Activated naive CD8-positive, alpha-beta T cell treated with anti-CD3 and anti-CD28 coated beads for 36 hours (primary cell): ENCODE data around the gene ADNP2. TPM values are rescaled to one million over a fixed set of nuclear protein-coding genes. Genes with fewer than 3 reads are reported as not detected.

Source experiments
- DNase-seq: peaks from one replicate; pipeline ENCODE4 v3.0.0; 2021
- H3K27ac Mint-ChIP-seq: one replicate; pipeline ENCODE4 v1.8.0; 2022; ENCODE audit warnings: mild to moderate bottlenecking, moderate library complexity, mixed read lengths
- H3K27me3 Mint-ChIP-seq: one replicate; pipeline ENCODE4 v1.8.0; 2022; ENCODE audit warnings: mild to moderate bottlenecking, mixed read lengths
- H3K36me3 Mint-ChIP-seq: one replicate; pipeline ENCODE4 v1.8.0; 2021; ENCODE audit warnings: mild to moderate bottlenecking, mixed read lengths
- H3K4me1 Mint-ChIP-seq: one replicate; pipeline ENCODE4 v1.8.0; 2021; ENCODE audit warnings: mixed read lengths
- H3K4me3 Mint-ChIP-seq: one replicate; pipeline ENCODE4 v1.8.0; 2022; ENCODE audit warnings: mild to moderate bottlenecking, moderate library complexity, mixed read lengths
- H3K9me3 Mint-ChIP-seq: one replicate; pipeline ENCODE4 v1.8.0; 2022; ENCODE audit warnings: mixed read lengths
- total RNA-seq, 2 experiments: library from RNA; stranded (reverse); gene quantifications; one replicate each; pipeline ENCODE4 v1.2.3, GENCODE V29; 2021

The ADNP2 gene
- total RNA-seq, 2 experiments from 2014 or later, result 34.7 to 34.8 TPM

DNA sequence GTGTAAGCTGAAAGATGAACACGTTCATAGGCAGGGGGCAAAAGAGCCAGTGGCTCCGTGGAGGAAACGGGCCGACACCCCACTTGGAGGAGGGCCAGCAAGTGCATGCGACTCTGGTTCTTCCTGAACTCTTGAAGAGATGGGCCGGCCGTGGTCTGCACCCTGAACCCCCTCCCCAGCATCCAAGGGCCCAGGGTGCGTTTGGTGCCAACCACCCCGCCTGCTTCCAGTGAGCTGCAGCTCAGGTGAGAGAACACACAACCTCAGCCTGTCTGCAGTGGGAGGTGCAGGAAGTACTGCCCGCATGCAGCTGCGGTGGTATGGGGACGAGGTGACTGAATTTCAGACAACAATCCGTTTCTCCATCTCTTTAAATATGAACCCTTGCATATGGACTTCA is 58.9 kb downstream of the ADNP2 start:
- no peak for DNase-seq
- H3K36me3 Mint-ChIP-seq, result no peaks in the 10 kb centered on the region
- H3K27ac Mint-ChIP-seq, result no peak overlapping the region
- no peak overlapping the region for H3K4me3 Mint-ChIP-seq
- no peaks in the 10 kb centered on the region for H3K4me1 Mint-ChIP-seq
- H3K27me3 Mint-ChIP-seq, result peaks cover 25% of the 10 kb centered on the region
- peaks cover 15% of the 10 kb centered on the region for H3K9me3 Mint-ChIP-seq

- H3K4me3 Mint-ChIP-seq, result no peak overlapping the region
- H3K27me3 Mint-ChIP-seq, result peaks cover 28% of the 10 kb centered on the region
- no peak for DNase-seq
- no peak overlapping the region for H3K27ac Mint-ChIP-seq
- H3K36me3 Mint-ChIP-seq, result no peaks in the 10 kb centered on the region
- no peaks in the 10 kb centered on the region for H3K4me1 Mint-ChIP-seq
- H3K9me3 Mint-ChIP-seq, result peaks cover 15% of the 10 kb centered on the region
These were observed 59.3 kb downstream of the ADNP2 start for GRCh38 chr18:80168346-80168745.

DNA sequence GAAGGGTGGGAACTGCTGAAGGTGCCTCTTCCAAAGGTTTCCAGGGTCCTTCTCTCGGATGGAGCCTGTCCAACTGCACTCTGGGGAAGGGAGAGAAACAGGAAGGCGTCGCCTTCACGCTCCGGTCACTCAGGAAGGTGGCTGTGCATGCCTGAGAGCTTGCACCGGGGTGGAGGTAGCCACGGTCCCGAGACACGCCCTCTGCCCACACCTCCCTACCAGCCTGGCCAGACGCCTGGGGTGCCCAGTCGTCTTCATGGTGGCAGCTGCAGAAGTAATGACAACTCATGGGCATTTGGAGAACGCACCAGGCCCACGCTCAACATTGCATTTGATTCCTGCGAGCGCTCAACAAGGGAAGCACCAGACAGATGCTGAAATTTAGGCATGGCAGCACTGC is 59.9 kb downstream of the ADNP2 start:
- Mint-ChIP-seq H3K9me3 (peaks cover 15% of the 10 kb centered on the region), H3K4me1 (no peaks in the 10 kb centered on the region), H3K36me3 (no peaks in the 10 kb centered on the region), H3K27me3 (peaks cover 28% of the 10 kb centered on the region), H3K4me3 (no peak overlapping the region), H3K27ac (no peak overlapping the region)
- DNase-seq, result no peak

DNA sequence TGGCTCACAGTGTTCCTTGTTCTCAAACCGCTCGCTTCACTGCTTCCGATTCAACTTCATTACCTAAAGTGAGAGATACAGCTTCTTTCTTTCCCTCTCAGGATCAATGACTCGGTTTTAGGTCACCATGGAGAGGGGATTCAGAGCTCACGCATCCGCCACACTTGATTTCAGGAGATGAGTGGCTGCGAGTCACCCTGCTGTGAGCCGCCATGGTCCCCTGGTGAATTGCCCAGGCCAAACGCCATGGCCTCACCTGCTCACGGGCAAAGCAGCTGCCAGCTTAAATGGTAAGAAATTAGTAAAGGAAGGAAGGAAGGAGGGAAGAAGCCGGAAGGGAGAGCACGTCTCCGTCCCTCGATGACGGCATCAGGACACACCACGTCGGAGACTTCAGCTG is 60.5 kb downstream of the ADNP2 start:
- Mint-ChIP-seq H3K4me3 (no peak overlapping the region), H3K27ac (no peak overlapping the region)

DNA sequence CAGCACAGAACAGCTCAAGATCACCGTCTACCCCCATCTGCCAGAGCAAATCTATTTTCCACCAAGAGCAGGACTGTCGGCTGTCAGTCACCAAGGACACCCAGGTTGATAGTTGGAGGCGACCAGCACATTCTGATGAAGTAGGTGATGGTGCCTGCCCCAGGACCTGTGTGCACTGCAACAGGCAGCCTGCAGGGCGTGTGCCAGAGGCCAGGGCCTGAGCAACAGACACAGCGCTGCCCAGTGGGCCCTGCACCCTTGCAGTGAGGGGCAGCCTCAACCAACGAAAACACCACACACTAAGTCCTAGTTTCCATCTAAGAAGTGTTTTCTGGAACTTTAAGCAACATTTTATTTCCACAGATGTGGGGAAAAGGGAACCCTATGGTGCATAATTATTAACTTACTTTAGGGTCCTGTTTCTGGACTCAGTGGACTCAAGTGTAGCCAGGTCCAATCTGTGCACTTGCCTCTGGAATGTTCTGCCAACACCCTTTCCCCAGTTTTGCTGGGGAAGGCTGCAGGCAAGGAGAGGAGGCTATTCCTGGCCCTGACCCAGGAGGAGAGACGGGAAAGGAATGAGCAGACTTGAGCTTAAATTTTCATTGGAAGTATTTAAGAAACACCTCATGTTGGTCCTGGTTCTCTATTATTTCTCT is 61.5 kb downstream of the ADNP2 start:
- Mint-ChIP-seq H3K36me3 (no peaks in the 10 kb centered on the region), H3K9me3 (peaks cover 3% of the 10 kb centered on the region), H3K27ac (no peak overlapping the region), H3K4me3 (no peak overlapping the region), H3K27me3 (peaks cover 31% of the 10 kb centered on the region), H3K4me1 (peaks cover 6% of the 10 kb centered on the region)
- no peak for DNase-seq

More for the DNA sequence above, 60.5 kb downstream of the ADNP2 start:
- Mint-ChIP-seq H3K27me3 (peaks cover 28% of the 10 kb centered on the region), H3K4me1 (peaks cover 2% of the 10 kb centered on the region), H3K36me3 (no peaks in the 10 kb centered on the region), H3K9me3 (peaks cover 10% of the 10 kb centered on the region)
- no peak for DNase-seq

DNA sequence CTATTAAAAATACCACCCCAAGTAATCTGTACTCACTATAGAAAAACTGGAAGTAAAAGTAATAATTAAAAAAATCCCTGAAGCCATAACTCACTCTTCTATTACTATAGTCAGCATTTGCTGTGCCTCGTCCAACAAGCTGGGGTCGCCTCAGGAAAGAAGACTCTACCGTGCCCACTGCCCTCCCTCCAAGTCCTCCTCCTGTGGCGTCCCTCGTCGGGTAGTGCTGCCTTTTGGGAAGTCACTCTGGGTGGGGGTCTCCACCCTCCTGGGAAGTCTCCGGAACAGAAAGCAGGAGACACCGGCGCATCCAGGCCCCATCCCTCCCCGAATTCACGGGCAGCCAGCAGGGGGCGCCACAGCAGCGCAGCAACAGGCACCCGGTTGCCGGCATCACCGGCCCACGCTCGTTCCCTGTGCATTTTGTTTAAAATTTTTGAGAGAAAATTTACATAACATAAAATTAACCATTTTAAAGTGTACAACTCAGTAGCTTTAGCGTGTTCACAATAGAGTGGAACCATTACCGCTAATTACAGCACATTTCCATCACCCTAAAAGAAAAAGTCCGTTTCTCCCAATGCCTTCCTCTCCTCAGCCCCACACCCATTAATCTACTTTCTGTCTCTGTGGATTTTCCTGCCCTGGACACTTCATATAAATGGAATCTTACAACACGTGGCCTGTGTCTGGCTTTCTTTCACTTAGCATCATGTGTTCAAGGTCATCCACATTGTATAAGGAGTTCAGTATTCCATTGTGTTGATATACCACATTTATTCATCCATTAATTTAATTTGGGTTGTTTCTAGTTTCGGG is 62.2 kb downstream of the ADNP2 start:
- Mint-ChIP-seq H3K27me3 (peaks cover 31% of the 10 kb centered on the region), H3K27ac (no peak overlapping the region), H3K4me3 (no peak overlapping the region), H3K36me3 (no peaks in the 10 kb centered on the region), H3K4me1 (peaks cover 13% of the 10 kb centered on the region), H3K9me3 (no peaks in the 10 kb centered on the region)
- peak; percentile 52 for DNase-seq

DNA sequence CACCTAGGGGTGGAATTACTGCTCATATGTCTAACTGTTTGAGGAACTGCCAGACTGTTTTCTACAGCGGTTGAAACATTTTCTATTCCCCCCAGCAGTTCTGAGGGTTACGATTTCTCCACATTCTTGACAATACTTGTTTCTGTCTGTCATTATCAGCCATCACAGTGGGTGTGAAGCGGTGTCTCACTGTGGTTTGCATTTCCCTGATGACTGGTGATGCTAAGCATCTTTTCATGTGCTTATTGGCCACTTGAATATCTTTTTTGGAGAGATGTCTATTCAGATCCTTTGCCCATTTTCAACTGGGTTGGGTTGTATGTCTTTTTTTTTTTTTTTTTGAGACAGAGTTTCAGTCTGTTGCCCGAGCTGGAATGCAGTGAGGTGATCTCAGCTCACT is 63.0 kb downstream of the ADNP2 start:
- no peak overlapping the region for H3K4me3 Mint-ChIP-seq
- H3K27me3 Mint-ChIP-seq, result peaks cover 31% of the 10 kb centered on the region
- no peaks in the 10 kb centered on the region for H3K9me3 Mint-ChIP-seq
- DNase-seq, result no peak
- no peak overlapping the region for H3K27ac Mint-ChIP-seq
- H3K4me1 Mint-ChIP-seq, result peaks cover 13% of the 10 kb centered on the region
- H3K36me3 Mint-ChIP-seq, result no peaks in the 10 kb centered on the region

- Mint-ChIP-seq H3K36me3 (no peaks in the 10 kb centered on the region), H3K9me3 (no peaks in the 10 kb centered on the region), H3K27ac (no peak overlapping the region), H3K4me3 (no peak overlapping the region), H3K27me3 (peaks cover 31% of the 10 kb centered on the region), H3K4me1 (peaks cover 13% of the 10 kb centered on the region)
- no peak for DNase-seq
These were observed 64.0 kb downstream of the ADNP2 start for GRCh38 chr18:80173060-80173459.

GRCh38 chr18:80175451-80176204 is 66.6 kb downstream of the ADNP2 start:
- H3K27ac Mint-ChIP-seq, result peak overlapping the region; percentile 26
- H3K36me3 Mint-ChIP-seq, result no peaks in the 10 kb centered on the region
- H3K4me3 Mint-ChIP-seq, result no peak overlapping the region

GRCh38 chr18:80176334-80177073 is 67.4 kb downstream of the ADNP2 start:
- Mint-ChIP-seq H3K27ac (no peak overlapping the region), H3K9me3 (no peaks in the 10 kb centered on the region), H3K4me1 (peaks cover 13% of the 10 kb centered on the region), H3K36me3 (no peaks in the 10 kb centered on the region), H3K27me3 (peaks cover 21% of the 10 kb centered on the region), H3K4me3 (no peak overlapping the region)
- no peak for DNase-seq

More at GRCh38 chr18:80175451-80176204, 66.6 kb downstream of the ADNP2 start:
- no peaks in the 10 kb centered on the region for H3K9me3 Mint-ChIP-seq
- peaks cover 29% of the 10 kb centered on the region for H3K27me3 Mint-ChIP-seq
- H3K4me1 Mint-ChIP-seq, result peaks cover 13% of the 10 kb centered on the region
- DNase-seq, result peak; percentile 52

DNA sequence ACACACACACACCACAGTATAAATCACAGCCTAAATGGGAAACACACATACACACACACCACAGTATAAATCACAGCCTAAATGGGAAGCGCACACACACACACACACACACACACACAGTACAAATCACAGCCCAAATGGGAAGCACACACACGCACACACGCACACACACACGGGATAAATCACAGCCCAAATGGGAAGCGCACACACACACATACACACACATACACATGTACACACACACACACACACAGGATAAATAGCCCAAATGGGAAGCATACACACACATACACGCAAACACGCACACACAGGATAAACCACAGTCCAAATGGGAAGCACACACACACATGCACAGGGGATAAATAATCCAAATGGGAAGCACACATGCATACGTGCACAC is 68.1 kb downstream of the ADNP2 start:
- Mint-ChIP-seq H3K4me3 (no peak overlapping the region), H3K36me3 (no peaks in the 10 kb centered on the region), H3K4me1 (peaks cover 13% of the 10 kb centered on the region), H3K27ac (no peak overlapping the region), H3K9me3 (no peaks in the 10 kb centered on the region), H3K27me3 (peaks cover 17% of the 10 kb centered on the region)
- DNase-seq, result no peak

DNA sequence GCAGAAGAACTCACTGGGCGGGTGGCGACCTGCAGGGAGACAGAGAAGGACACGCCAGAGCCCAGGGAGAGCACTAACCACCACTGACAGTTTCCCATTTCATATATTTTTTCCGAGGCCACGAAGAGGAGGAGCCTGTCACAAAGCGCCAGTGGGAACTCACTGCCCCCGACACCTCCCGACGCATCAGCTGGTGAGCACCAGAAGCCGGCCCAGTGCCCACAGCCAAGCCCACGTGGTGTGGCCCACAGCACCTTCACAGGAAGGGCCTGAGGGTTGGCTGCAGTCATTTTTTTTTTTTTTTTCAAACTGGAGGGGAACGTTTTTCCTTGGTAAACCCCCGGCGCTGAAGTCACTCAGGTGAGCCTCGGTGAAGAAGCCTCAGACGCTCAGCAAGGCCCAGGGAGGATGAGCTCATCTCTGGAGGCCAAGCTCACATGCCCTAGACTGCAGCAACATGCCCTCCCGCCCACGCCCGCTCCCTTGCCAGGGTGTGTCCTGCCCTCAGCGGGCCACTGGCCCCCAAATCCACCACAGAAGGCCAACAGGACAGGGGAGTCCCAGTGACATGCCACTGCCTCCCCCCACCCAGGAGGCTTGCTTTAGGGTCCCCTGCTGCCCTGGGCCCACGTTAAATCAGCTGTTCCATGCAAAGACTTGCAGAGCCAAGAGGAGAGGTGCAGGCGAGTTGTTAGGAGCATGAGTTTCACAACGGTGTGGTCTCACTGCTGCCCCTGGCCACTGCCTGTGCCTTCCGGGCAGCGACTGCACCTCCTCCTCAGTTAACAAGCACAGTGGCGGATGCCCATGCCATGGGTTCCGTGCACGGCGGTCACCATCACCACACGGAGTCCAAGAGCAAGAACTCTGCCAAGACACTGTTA is 70.1 kb downstream of the ADNP2 start:
- no peak for DNase-seq
- H3K4me1 Mint-ChIP-seq, result peaks cover 12% of the 10 kb centered on the region

GRCh38 chr18:80179857-80180558 is 70.9 kb downstream of the ADNP2 start:
- Mint-ChIP-seq H3K27me3 (peaks cover 6% of the 10 kb centered on the region), H3K36me3 (no peaks in the 10 kb centered on the region), H3K4me3 (no peak overlapping the region), H3K4me1 (peaks cover 11% of the 10 kb centered on the region), H3K9me3 (no peaks in the 10 kb centered on the region), H3K27ac (no peak overlapping the region)
- no peak for DNase-seq

More for the DNA sequence above, 70.1 kb downstream of the ADNP2 start:
- no peak overlapping the region for H3K4me3 Mint-ChIP-seq
- H3K27ac Mint-ChIP-seq, result no peak overlapping the region
- H3K36me3 Mint-ChIP-seq, result no peaks in the 10 kb centered on the region
- no peaks in the 10 kb centered on the region for H3K9me3 Mint-ChIP-seq
- peaks cover 6% of the 10 kb centered on the region for H3K27me3 Mint-ChIP-seq
